H9 (cell line): ENCODE results near the gene LACTB. TPM values are rescaled to one million over a fixed set of nuclear protein-coding genes. Genes with fewer than 3 reads are reported as not detected.

ENCODE experiments used
- DNase-seq: peaks from one replicate; pipeline ENCODE4 v3.0.0-alpha.2; 2017
- H2AFZ ChIP-seq: one replicate; pipeline ENCODE4 v1.6.1; 2013; ENCODE audit warnings: mild to moderate bottlenecking, low read length, control low read depth, moderate library complexity
- H2AK5ac ChIP-seq: 2 replicates; pipeline ENCODE4 v1.6.1; 2013; ENCODE audit warnings: low read length, control low read depth, mixed read lengths; ENCODE audit not compliant: insufficient read length
- H2BK120ac ChIP-seq: one replicate; pipeline ENCODE4 v1.6.1; 2013; ENCODE audit warnings: low read depth, mild to moderate bottlenecking, low read length, control low read depth, inconsistent platforms; ENCODE audit not compliant: poor library complexity, severe bottlenecking
- H2BK12ac ChIP-seq: 2 replicates; pipeline ENCODE4 v1.6.1; 2013; ENCODE audit warnings: low read length, control low read depth, mixed read lengths, low read depth; ENCODE audit not compliant: insufficient read length
- H2BK15ac ChIP-seq: 2 replicates; pipeline ENCODE4 v1.6.1; 2013; ENCODE audit warnings: low read depth, low read length, control low read depth
- H2BK20ac ChIP-seq: one replicate; pipeline ENCODE4 v1.6.1; 2013; ENCODE audit warnings: low read depth, mild to moderate bottlenecking, low read length, control low read depth, inconsistent platforms; ENCODE audit not compliant: poor library complexity, severe bottlenecking
- H2BK5ac ChIP-seq: 2 replicates; pipeline ENCODE4 v1.6.1; 2013; ENCODE audit warnings: low read length, control low read depth, mixed read lengths; ENCODE audit not compliant: insufficient read length
- H3K14ac ChIP-seq: 2 replicates; pipeline ENCODE4 v1.6.1; 2013; ENCODE audit warnings: low read length, control low read depth; ENCODE audit not compliant: insufficient read depth
- H3K18ac ChIP-seq: 2 replicates; pipeline ENCODE4 v1.6.1; 2013; ENCODE audit warnings: low read depth, mild to moderate bottlenecking, mixed read lengths, low read length, control low read depth; ENCODE audit not compliant: insufficient read length
- H3K23ac ChIP-seq: 2 replicates; pipeline ENCODE4 v1.6.1; 2013; ENCODE audit warnings: low read length, control low read depth, mixed read lengths, low read depth; ENCODE audit not compliant: insufficient read length
- H3K23me2 ChIP-seq: 2 replicates; pipeline ENCODE4 v1.6.1; 2013; ENCODE audit warnings: low read depth, mild to moderate bottlenecking, mixed read lengths, low read length, control low read depth; ENCODE audit not compliant: insufficient read length, poor library complexity, severe bottlenecking
- H3K27ac ChIP-seq: 2 replicates; pipeline ENCODE4 v1.5.1; 2013; ENCODE audit warnings: low read length, control low read depth, mixed read lengths, low read depth; ENCODE audit not compliant: insufficient read length
- H3K27me3 ChIP-seq: 2 replicates; pipeline ENCODE4 v1.6.1; 2013; ENCODE audit warnings: low read length, control low read depth, inconsistent platforms; ENCODE audit not compliant: insufficient read depth
- H3K4ac ChIP-seq: 2 replicates; pipeline ENCODE4 v1.6.1; 2013; ENCODE audit warnings: low read depth, mild to moderate bottlenecking, control low read depth, inconsistent platforms, low read length, moderate library complexity
- H3K4me1 ChIP-seq: 2 replicates; pipeline ENCODE4 v1.6.1; 2013; ENCODE audit warnings: low read length, control low read depth, inconsistent platforms; ENCODE audit not compliant: insufficient read depth
- H3K4me2 ChIP-seq: 2 replicates; pipeline ENCODE4 v1.6.1; 2013; ENCODE audit warnings: low read length, control low read depth, mixed read lengths; ENCODE audit not compliant: insufficient read length, insufficient read depth
- H3K56ac ChIP-seq: 2 replicates; pipeline ENCODE4 v1.6.1; 2013; ENCODE audit warnings: low read depth, mild to moderate bottlenecking, mixed read lengths, low read length, control low read depth; ENCODE audit not compliant: insufficient read length
- H3K79me1 ChIP-seq: 2 replicates; pipeline ENCODE4 v1.6.1; 2013; ENCODE audit warnings: low read depth, mild to moderate bottlenecking, moderate library complexity, low read length, control low read depth, inconsistent platforms; ENCODE audit not compliant: insufficient read depth, poor library complexity, severe bottlenecking
- H3K79me2 ChIP-seq: 2 replicates; pipeline ENCODE4 v1.6.1; 2013; ENCODE audit warnings: low read length, control low read depth, inconsistent platforms; ENCODE audit not compliant: insufficient read depth
- H3K9ac ChIP-seq: 2 replicates; pipeline ENCODE4 v1.6.1; 2013; ENCODE audit warnings: low read length, control low read depth, mixed read lengths; ENCODE audit not compliant: insufficient read length; ENCODE audit errors: extremely low read depth
- H3K9me3 ChIP-seq: one replicate; pipeline ENCODE4 v1.6.1; 2013; ENCODE audit warnings: low read depth, low read length, inconsistent platforms; ENCODE audit not compliant: control insufficient read depth
- H3T11ph ChIP-seq: one replicate; pipeline ENCODE4 v1.6.1; 2013; ENCODE audit warnings: mild to moderate bottlenecking, low read length, control low read depth, inconsistent platforms
- H4K20me1 ChIP-seq: one replicate; pipeline ENCODE4 v1.6.1; 2013; ENCODE audit not compliant: control insufficient read depth, insufficient read length, insufficient read depth
- H4K5ac ChIP-seq: 2 replicates; pipeline ENCODE4 v1.6.1; 2013; ENCODE audit warnings: low read depth, mild to moderate bottlenecking, mixed read lengths, low read length, control low read depth; ENCODE audit not compliant: insufficient read length
- H4K8ac ChIP-seq: replicated peaks from 2 replicates; pipeline ENCODE4 v1.6.1; 2013; ENCODE audit warnings: low read length, control low read depth, mixed read lengths, low read depth; ENCODE audit not compliant: insufficient read length
- H4K91ac ChIP-seq: 2 replicates; pipeline ENCODE4 v1.6.1; 2013; ENCODE audit warnings: low read depth, mild to moderate bottlenecking, moderate library complexity, mixed read lengths, low read length, control low read depth; ENCODE audit not compliant: insufficient read length
- H3K27ac Mint-ChIP-seq, 3 experiments: 2 replicates in 2 of 3; 3 replicates in 1 of 3; pipeline ENCODE4 v1.8.0; 2020 to 2021; ENCODE audit warnings: mixed read lengths in 3 of 3, mild to moderate bottlenecking in 1 of 3, moderate library complexity in 1 of 3
- H3K27me3 Mint-ChIP-seq: 2 replicates; pipeline ENCODE4 v1.8.0; 2021; ENCODE audit warnings: low read depth, mild to moderate bottlenecking, moderate library complexity, mixed read lengths
- H3K36me3 Mint-ChIP-seq, 3 experiments: 2 replicates in 2 of 3; 3 replicates in 1 of 3; pipeline ENCODE4 v1.8.0; 2020 to 2021; ENCODE audit warnings: low read depth in 3 of 3, mixed read lengths in 3 of 3; ENCODE audit not compliant: insufficient read depth in 1 of 3
- H3K4me1 Mint-ChIP-seq, 2 experiments: 2 replicates each; pipeline ENCODE4 v1.8.0; 2020; ENCODE audit warnings: mixed read lengths in 2 of 2
- H3K4me3 Mint-ChIP-seq, 2 experiments: 2 replicates in 1 of 2; 3 replicates in 1 of 2; pipeline ENCODE4 v1.8.0; 2020 to 2021; ENCODE audit warnings: mild to moderate bottlenecking in 2 of 2, mixed read lengths in 2 of 2, moderate library complexity in 1 of 2
- H3K9me3 Mint-ChIP-seq, 2 experiments: 2 replicates in 1 of 2; 3 replicates in 1 of 2; pipeline ENCODE4 v1.8.0; 2020; ENCODE audit warnings: mild to moderate bottlenecking in 2 of 2, mixed read lengths in 2 of 2, moderate library complexity in 1 of 2
- CTCF ChIP-seq: fragments of 200-600 bp; sonication (generic); conservative IDR thresholded peaks from 3 replicates; pipeline ENCODE4 v1.8.0; 2021; ENCODE audit warnings: antibody characterized with exemption, mild to moderate bottlenecking
- WGBS: extraction: QIAGEN DNeasy Blood & Tissue Kit; methylation state at CpG from one replicate; pipeline ENCODE4 v1.1.7; 2013; ENCODE audit warnings: missing lambda C conversion rate, low lambda C conversion rate, mixed read lengths; ENCODE audit not compliant: insufficient read length; ENCODE audit errors: extremely low coverage; 5-methylcytosine and 5-hydroxymethylcytosine counted together
- total RNA-seq: library from RNA; stranded (reverse); gene quantifications from 2 replicates; pipeline ENCODE4 v1.2.1, GENCODE V29; 2021

LACTB gene
- total RNA-seq, 1 experiment from 2014 or later: 10.3 TPM

GRCh38 chr15:63077952-63078351 is 43.7 kb upstream of the LACTB start:
- Histone ChIP-seq H3K23me2 (no peaks in the 10 kb centered on the region), H3K23ac (no peak overlapping the region), H3T11ph (no peak overlapping the region), H2BK20ac (no peak overlapping the region), H4K20me1 (no peaks in the 10 kb centered on the region), H3K4ac (no peak overlapping the region), H3K9ac (no peak overlapping the region), H3K27ac (peak overlapping the region; percentile 89), H3K18ac (no peak overlapping the region), H3K4me1 (peaks cover 25% of the 10 kb centered on the region; the same call in 1 of the 2 replicates), H2BK12ac (no peak overlapping the region), H3K56ac (no peak overlapping the region), H2BK15ac (no peak overlapping the region), H4K5ac (no peak overlapping the region), H3K4me2 (no peak overlapping the region), H2AFZ (no peak overlapping the region), H2BK120ac (no peak overlapping the region), H3K27me3 (no peaks in the 10 kb centered on the region), H3K79me1 (no peaks in the 10 kb centered on the region), H4K8ac (no peak overlapping the region), H4K91ac (no peak overlapping the region), H3K9me3 (no peaks in the 10 kb centered on the region), H3K14ac (peak overlapping the region; percentile 74; the same call in 1 of the 2 replicates), H3K79me2 (no peaks in the 10 kb centered on the region), H2AK5ac (no peak overlapping the region), H2BK5ac (no peak overlapping the region)
- WGBS: no CpG with 5 or more reads among the region's 6 CpGs
- Mint-ChIP-seq H3K4me1 (peaks cover 84 to 86% of the 10 kb centered on the region in 2 experiments), H3K4me3 (peak overlapping the region in 1 of 2 experiments; percentile 50; a peak in 3 of 5 replicates), H3K9me3 (no peaks in the 10 kb centered on the region; a peak in 1 of 5 replicates), H3K27ac (peak overlapping the region; percentile 97 to 99 (median 97)), H3K27me3 (no peaks in the 10 kb centered on the region), H3K36me3 (peaks cover 0 to 5% (median 3%) of the 10 kb centered on the region in 3 experiments; a peak in 3 of 7 replicates)
- TF ChIP-seq CTCF: no peak
- no peak for DNase-seq
